ENCODE results near the gene ANO2. TPM values are rescaled to one million over a fixed set of nuclear protein-coding genes. Genes with fewer than 3 reads are reported as not detected.
A peak's percentile ranks its signal among the peaks of the same experiment; 100 is the strongest.

ANO2 gene
- total and polyA plus RNA-seq, 2 experiments from 2014 or later = 2.3 to 4.6 TPM

DNA sequence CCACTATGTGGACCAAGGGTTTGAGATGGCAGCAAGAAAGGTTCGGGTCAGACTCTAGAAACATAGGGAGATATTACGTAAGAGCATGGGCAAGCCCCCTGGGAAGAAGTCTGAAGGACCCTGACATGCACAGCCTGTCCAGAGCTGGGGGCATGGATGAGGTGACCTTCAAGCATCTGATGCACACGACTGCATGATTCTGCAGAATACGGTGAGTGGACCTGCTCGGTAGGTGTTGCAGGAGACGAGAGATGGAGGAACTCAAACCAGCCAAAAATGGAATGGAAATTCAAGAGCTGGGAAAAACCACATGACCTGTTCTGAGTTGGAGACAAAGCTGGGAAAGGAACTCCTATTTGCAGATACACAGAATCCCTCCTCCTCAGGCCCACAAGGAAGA, 43.6 kb downstream of the ANO2 start (continued):
- TF ChIP-seq, protein P1, sequence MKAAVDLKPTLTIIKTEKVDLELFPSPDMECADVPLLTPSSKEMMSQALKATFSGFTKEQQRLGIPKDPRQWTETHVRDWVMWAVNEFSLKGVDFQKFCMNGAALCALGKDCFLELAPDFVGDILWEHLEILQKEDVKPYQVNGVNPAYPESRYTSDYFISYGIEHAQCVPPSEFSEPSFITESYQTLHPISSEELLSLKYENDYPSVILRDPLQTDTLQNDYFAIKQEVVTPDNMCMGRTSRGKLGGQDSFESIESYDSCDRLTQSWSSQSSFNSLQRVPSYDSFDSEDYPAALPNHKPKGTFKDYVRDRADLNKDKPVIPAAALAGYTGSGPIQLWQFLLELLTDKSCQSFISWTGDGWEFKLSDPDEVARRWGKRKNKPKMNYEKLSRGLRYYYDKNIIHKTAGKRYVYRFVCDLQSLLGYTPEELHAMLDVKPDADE (IDR thresholded peaks at IDR 0.05) = no peak
- TF ChIP-seq, protein P2, sequence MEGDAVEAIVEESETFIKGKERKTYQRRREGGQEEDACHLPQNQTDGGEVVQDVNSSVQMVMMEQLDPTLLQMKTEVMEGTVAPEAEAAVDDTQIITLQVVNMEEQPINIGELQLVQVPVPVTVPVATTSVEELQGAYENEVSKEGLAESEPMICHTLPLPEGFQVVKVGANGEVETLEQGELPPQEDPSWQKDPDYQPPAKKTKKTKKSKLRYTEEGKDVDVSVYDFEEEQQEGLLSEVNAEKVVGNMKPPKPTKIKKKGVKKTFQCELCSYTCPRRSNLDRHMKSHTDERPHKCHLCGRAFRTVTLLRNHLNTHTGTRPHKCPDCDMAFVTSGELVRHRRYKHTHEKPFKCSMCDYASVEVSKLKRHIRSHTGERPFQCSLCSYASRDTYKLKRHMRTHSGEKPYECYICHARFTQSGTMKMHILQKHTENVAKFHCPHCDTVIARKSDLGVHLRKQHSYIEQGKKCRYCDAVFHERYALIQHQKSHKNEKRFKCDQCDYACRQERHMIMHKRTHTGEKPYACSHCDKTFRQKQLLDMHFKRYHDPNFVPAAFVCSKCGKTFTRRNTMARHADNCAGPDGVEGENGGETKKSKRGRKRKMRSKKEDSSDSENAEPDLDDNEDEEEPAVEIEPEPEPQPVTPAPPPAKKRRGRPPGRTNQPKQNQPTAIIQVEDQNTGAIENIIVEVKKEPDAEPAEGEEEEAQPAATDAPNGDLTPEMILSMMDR (conservative IDR thresholded peaks at IDR 0.05; ENCODE audit: low read depth in 2 of 2) = no peak
- TF ChIP-seq POLR2AphosphoS5 (IDR thresholded peaks at IDR 0.05; ENCODE audit: low read depth) (no peak), NANOG (IDR thresholded peaks at IDR 0.05; ENCODE audit: borderline replicate concordance) (no peak), CREB1 (CRISPR knock-in tag; IDR thresholded peaks at IDR 0.05; ENCODE audit: low read depth) (no peak), EZH2 (IDR thresholded peaks at IDR 0.05; ENCODE audit: low read depth, unreplicated experiment) (no peak), ZNF114 (CRISPR knock-in tag; IDR thresholded peaks at IDR 0.05) (no peak)
- TF ChIP-seq, protein P3, sequence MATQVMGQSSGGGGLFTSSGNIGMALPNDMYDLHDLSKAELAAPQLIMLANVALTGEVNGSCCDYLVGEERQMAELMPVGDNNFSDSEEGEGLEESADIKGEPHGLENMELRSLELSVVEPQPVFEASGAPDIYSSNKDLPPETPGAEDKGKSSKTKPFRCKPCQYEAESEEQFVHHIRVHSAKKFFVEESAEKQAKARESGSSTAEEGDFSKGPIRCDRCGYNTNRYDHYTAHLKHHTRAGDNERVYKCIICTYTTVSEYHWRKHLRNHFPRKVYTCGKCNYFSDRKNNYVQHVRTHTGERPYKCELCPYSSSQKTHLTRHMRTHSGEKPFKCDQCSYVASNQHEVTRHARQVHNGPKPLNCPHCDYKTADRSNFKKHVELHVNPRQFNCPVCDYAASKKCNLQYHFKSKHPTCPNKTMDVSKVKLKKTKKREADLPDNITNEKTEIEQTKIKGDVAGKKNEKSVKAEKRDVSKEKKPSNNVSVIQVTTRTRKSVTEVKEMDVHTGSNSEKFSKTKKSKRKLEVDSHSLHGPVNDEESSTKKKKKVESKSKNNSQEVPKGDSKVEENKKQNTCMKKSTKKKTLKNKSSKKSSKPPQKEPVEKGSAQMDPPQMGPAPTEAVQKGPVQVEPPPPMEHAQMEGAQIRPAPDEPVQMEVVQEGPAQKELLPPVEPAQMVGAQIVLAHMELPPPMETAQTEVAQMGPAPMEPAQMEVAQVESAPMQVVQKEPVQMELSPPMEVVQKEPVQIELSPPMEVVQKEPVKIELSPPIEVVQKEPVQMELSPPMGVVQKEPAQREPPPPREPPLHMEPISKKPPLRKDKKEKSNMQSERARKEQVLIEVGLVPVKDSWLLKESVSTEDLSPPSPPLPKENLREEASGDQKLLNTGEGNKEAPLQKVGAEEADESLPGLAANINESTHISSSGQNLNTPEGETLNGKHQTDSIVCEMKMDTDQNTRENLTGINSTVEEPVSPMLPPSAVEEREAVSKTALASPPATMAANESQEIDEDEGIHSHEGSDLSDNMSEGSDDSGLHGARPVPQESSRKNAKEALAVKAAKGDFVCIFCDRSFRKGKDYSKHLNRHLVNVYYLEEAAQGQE (IDR thresholded peaks at IDR 0.05; ENCODE audit: unreplicated experiment) = no peak

DNA sequence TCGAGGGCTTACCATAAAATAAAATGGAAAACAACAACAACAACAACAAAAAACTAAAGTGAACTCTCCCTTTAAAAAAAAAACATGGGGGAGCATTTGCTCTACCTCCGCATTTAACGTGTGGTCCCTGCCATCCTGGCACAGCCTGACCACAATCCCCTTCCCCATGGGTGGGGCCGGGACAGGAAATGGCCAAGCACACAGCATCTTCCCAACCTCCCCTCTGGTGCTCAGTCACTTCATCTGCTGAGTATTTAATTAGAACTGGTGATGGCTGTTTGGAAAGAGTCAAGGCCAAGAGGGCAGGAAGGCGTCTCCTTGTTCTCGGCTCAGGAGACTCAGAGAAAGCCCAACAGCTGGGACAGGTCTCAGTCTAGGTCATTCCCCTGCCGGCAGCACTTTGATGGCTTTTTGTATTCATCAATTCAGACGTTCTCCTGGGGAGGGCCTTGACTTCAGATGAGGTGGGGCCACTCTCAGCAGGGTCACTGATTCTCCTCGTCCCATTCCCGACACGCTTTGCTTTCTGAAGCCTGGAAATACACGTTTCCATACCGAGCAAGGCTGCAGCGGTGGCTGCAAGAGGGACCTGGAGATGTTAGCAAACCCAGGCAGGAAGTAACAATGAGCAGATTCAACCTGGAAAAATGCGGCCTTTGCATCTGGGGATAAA, 44.4 kb downstream of the ANO2 start:
- no peak overlapping the region for H3K27ac Mint-ChIP-seq
- Histone ChIP-seq H3K27me3 (ENCODE audit: insufficient read depth) (no peaks in the 10 kb centered on the region), H3F3A (replicated peaks; ENCODE audit: low read depth) (no peaks in the 10 kb centered on the region), H2AFZ (0 out of 2 replicates have a peak overlapping the region, but pooled peaks have one; percentile 10), H3K4me3 (no peak overlapping the region), H3K36me3 (ENCODE audit: insufficient read depth) (no peaks in the 10 kb centered on the region), H4K20me1 (replicated peaks; ENCODE audit: insufficient read depth) (no peaks in the 10 kb centered on the region), H3K9me2 (ENCODE audit: insufficient read depth) (0 out of 2 replicates have a peak, but pooled peaks cover 7% of the 10 kb centered on the region), H3K4me2 (no peak overlapping the region), H3K27ac (ENCODE audit: low read depth) (no peak overlapping the region), H3K4me1 (ENCODE audit: insufficient read depth) (no peaks in the 10 kb centered on the region), H3K79me2 (replicated peaks; ENCODE audit: insufficient read depth) (no peaks in the 10 kb centered on the region)
- no peak overlapping the region for H3K4me3 Mint-ChIP-seq
- no peaks in the 10 kb centered on the region for H3K9me3 Mint-ChIP-seq
- H3K36me3 Mint-ChIP-seq (ENCODE audit: low read depth) = no peaks in the 10 kb centered on the region
- H3K27me3 Mint-ChIP-seq (ENCODE audit: insufficient read depth, low read depth, poor library complexity) = no peaks in the 10 kb centered on the region
- DNase-seq (ENCODE audit: low spot score) = no peak
- H3K4me1 Mint-ChIP-seq = peaks cover 12% of the 10 kb centered on the region
- ATAC-seq = no peak
- TF ChIP-seq, protein P3 (IDR thresholded peaks at IDR 0.05; ENCODE audit: unreplicated experiment) = no peak

Data from GM23338 (cell line).